HPDE6-E6E7 (cell line): ENCODE data around the gene ZNF268.

Source experiments
- DNase-seq: peaks from one replicate; pipeline ENCODE4 v3.0.0; 2011; ENCODE audit warnings: missing footprints; ENCODE audit errors: extremely low spot score

ZNF268 gene

GRCh38 chr12:133181238-133181959 is at the start of gene ZNF268:
Gene ZNF268 (plus strand): TSS chr12:133181495. CDS start chr12:133181998, 503 bp downstream.
- DNase-seq = peak; percentile 84

- DNase-seq = no peak
Observed at GRCh38 chr12:133135747-133136146, 45.5 kb upstream of the ZNF268 start.

GRCh38 chr12:133145981-133146380 is 35.3 kb upstream of the ZNF268 start:
- no peak for DNase-seq

DNA sequence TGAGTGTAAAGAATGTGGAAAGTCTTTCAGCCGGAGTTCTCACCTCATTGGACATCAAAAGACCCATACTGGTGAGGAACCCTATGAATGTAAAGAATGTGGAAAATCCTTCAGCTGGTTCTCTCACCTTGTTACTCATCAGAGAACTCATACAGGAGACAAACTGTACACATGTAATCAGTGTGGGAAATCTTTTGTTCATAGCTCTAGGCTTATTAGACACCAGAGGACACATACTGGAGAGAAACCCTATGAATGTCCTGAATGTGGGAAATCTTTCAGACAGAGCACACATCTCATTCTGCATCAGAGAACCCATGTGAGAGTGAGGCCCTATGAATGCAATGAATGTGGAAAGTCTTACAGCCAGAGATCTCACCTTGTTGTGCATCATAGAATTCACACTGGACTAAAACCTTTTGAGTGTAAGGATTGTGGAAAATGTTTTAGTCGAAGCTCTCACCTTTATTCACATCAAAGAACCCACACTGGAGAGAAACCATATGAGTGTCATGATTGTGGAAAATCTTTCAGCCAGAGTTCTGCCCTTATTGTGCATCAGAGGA is 25.1 kb upstream of the ZNF268 start:
- DNase-seq = no peak

GRCh38 chr12:133165776-133166175 is 15.5 kb upstream of the ZNF268 start:
- DNase-seq = peak; percentile 10

GRCh38 chr12:133172491-133172890 is 8.8 kb upstream of the ZNF268 start:
- no peak for DNase-seq

- DNase-seq = no peak
Observed at GRCh38 chr12:133174901-133175300, 6.4 kb upstream of the ZNF268 start.

- no peak for DNase-seq
Observed at GRCh38 chr12:133180669-133181068, 626 bp upstream of the ZNF268 start.

GRCh38 chr12:133190176-133190575 is 8.9 kb downstream of the ZNF268 start:
- DNase-seq = no peak

DNA sequence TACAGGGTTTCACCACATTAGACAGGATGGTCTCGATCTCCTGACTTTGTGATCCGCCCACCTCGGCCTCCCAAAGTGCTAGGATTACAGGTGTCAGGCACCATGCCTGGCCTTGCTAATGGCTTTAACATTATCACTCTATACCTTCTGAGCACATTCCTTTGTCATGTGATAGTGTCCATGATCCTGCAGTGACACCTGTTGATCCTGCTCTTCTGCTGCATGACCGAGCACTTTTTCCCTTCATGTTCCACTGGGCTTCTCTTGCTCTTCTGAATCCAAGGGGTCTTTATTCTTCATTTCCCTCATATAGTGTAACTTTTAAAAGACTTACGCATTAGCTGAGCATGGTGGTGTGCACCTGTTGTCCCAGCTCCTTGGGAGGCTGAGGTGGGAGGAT is 11.6 kb downstream of the ZNF268 start:
- DNase-seq = no peak

DNA sequence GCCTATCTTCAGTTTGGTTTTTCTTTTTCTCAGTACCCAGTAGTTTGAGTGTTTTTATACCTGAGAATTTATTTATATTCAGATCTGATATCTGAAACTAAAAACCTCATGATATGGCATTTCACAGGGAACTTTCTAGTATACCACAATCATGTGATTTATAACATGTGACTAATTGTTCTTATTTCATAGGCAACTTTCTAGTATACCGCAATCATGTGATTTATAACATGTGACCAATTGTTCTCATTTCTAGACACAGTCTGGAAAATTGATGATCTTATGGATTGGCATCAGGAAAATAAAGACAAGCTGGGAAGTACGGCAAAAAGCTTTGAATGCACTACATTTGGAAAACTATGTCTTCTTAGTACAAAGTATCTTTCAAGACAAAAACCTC is 20.6 kb downstream of the ZNF268 start:
- DNase-seq = no peak

- no peak for DNase-seq
Observed at GRCh38 chr12:133202493-133203343, 21.4 kb downstream of the ZNF268 start.

GRCh38 chr12:133203344-133204263 is 22.3 kb downstream of the ZNF268 start:
- no peak for DNase-seq

GRCh38 chr12:133204264-133204603 is 22.9 kb downstream of the ZNF268 start:
- DNase-seq = no peak

DNA sequence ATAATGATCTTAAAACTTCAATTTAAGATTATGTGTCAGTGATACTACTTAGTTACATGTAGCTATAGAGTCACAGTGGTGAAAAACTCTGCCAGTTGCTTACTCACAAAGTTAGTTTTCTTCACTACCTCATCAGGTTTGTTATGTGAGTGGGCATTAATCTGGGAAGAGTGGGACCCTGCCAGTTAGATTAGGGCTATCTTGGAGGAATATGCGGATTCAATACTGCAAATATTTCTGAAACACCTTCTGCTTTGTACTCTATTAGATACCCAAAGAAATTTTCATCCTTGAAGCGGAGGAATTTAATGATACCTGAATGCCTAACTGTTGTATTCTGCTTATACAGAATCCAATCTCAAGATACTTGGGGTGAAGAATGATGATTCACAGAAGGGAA is 25.1 kb downstream of the ZNF268 start:
- DNase-seq = no peak

DNA sequence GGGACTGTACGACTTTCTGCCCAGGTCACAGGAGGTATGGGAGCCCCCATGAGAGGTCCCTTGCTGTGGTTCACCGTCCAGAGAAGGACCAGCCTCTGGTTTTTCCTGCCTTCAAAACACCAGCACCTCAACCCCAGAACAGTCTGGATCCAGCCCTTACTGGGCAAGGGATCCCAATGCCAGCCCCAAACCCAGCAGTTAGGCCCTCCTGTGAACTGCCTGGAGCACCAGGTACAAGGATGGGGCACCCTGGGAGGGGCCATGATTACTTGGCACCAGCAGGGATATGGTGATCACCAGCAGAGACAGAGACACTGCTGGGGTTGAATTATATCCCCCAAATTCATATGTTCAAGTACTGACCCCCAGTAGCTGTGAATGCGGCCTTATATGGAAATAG is 34.4 kb downstream of the ZNF268 start:
- DNase-seq = no peak

DNA sequence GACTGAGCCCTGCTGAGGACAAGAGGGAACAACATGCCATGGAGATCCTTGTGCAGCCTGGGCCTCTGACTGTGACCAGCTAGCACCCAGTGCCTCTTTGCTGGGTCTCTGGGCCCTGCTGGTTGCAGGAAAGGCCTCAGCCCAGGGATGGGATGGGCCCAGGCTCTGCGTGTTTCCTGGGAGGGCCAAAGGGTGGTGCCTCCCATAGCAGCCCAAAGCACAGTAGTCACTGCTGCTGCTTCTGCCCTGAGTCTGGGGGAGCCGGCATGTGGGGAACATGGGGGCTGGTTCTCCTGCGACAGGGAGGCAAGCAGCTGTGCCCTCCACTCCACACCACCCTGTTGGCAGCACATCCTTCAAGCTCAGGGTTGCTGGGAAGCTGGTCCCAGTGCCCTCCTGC is 35.9 kb downstream of the ZNF268 start:
- no peak for DNase-seq

DNA sequence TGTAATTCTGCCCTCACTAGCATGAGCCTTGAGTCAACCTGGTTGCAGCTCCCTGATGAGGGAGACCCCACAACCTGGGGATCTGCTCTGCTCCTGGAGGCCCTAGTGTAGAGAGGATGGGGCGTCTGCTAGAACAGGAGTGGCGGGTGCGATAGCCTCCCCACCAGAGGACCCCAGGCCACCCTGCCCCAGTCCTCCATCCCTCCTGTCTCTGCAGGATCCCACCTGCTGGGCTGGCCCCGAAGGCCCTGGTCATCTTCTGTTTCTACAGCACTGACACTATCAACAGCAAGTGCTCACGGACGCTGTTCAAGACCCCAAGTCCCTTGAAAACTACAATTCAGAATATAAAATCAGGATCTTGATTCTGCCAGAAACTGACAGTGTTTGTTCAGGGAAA is 39.2 kb downstream of the ZNF268 start:
- no peak for DNase-seq

GRCh38 chr12:133221241-133221640 is 39.9 kb downstream of the ZNF268 start:
- no peak for DNase-seq

- DNase-seq = no peak
Observed at GRCh38 chr12:133222211-133222610, 40.9 kb downstream of the ZNF268 start.

- no peak for DNase-seq
Observed at GRCh38 chr12:133225527-133225926, 44.2 kb downstream of the ZNF268 start.

GRCh38 chr12:133226690-133227089 is 45.4 kb downstream of the ZNF268 start:
- DNase-seq = no peak
